Amniotic stem cell (primary cell): Measurements from ENCODE around the gene PRKRIP1.
"Not testable (repeated sequence)": the region's sequence is repeated elsewhere in the genome, so short reads cannot be mapped to it uniquely, and the experiment has no call there.

Source experiments
- DNase-seq: peaks from one replicate; lab custom pipeline; 2025; lab: John Stamatoyannopoulos, UW

PRKRIP1 gene

GRCh38 chr7:102457352-102457924, 61.3 kb downstream of the PRKRIP1 start:
- DNase-seq, result no peak

DNA sequence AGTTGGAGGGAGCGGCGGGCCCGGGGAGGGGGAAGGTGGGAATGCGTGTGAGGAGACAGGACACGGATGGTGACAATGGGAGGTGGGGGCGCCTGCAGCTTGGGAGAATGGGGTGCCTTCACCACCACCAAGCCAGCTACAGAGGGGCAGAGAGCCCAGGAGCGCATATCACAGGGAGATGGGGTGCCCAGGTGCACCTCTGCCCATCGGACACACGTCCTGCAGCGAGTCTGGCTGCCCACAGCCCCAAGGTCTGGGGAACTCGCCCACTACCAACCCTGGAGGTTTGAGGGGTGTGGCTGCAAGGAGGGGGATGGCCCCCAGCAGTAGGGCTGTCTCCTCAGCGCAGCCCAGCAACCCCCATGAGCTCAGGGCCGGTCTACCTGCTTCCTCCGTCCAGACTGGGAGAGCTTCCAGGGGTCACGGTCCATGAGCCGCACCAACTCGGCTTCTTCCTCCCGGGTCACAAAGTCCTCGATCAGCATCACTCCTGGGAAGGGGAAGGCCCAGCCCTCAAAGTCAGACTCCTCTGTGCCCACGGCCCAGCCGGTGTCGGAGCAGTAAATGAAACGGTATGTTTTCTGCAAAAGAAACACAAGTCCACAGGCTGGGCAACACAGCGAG, 63.2 kb downstream of the PRKRIP1 start:
- DNase-seq, result no peak

DNA sequence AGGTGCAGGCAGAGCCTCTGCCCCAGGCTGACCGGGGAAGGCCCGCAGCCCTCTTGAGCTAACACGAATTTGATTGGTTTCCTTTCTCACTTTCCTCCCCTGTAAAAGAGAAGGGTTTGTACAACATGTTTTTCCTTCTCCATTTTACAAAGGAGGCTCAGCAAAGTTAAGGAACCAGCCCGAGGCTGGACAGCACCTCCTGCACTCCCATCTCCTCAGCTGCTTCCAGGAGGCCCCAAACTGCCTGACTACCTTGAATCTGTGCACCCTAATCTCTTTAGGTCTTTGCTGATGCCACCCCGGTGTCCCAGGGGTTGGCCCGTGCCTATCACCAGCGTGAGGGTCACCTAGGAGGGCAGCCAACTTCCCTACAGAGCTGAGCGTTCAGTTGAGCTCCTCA, 64.3 kb downstream of the PRKRIP1 start:
- DNase-seq, result no peak

GRCh38 chr7:102463841-102464576, 67.8 kb downstream of the PRKRIP1 start:
- no peak for DNase-seq

- DNase-seq, result peak; percentile 78
Measured at GRCh38 chr7:102464577-102465280, 68.6 kb downstream of the PRKRIP1 start, which contains the start of the genes ALKBH4 and LRWD1. Gene ALKBH4 (minus strand): TSS chr7:102464863. CDS start chr7:102464836, 27 bp downstream. Gene LRWD1 (plus strand): TSS chr7:102464984. CDS start chr7:102465081, 97 bp downstream.

GRCh38 chr7:102466097-102466496, 69.9 kb downstream of the PRKRIP1 start:
- no peak for DNase-seq

- no peak for DNase-seq
Measured at GRCh38 chr7:102467581-102468477, 71.7 kb downstream of the PRKRIP1 start.

GRCh38 chr7:102468478-102469350, 72.6 kb downstream of the PRKRIP1 start:
- no peak for DNase-seq

GRCh38 chr7:102469351-102469971, 73.3 kb downstream of the PRKRIP1 start:
- DNase-seq, result no peak

DNA sequence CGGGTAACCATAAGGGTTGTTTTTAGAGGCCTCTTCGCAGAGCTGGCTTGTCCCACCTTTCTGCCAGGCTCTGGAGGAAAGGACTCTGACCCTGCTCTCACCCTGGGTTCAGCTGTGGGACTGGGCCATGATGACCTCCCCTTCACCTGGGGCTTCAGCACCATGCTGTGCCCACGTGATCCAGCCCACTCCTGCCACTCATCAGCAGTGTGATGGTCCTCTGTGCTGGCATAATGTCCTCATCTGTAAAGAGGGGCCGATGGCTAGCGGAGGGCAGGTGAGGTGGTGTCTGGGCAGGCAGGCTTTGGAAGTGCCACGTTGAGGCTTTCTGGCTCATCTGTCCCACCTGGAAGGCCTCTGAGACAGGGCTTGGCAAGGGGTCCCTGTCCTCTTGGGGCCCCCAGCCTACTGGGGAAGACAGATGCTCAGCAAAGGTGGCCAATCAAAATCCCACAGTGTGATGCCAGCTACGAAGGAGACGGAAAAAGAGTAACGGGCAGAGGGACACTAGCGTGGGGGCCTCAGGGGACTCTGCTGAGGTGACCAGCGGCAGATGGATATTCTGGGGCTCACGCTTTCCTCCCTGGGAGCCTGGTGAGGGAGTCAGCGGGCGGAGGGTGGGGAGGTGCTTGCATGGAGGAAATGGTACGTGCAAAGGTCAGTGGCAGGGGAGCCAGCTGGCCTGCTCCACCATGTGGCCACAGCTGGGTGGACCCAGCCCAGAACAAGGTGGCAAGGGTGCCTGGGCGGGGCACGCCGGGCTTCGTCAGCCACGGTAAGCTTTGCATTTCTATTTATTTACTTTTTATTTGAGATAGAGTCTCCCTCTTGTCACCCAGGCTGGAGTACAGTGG, 74.0 kb downstream of the PRKRIP1 start:
- no peak for DNase-seq

GRCh38 chr7:102471791-102472125, 75.6 kb downstream of the PRKRIP1 start:
- no peak for DNase-seq

GRCh38 chr7:102472126-102473041, 76.2 kb downstream of the PRKRIP1 start:
- no peak for DNase-seq

DNA sequence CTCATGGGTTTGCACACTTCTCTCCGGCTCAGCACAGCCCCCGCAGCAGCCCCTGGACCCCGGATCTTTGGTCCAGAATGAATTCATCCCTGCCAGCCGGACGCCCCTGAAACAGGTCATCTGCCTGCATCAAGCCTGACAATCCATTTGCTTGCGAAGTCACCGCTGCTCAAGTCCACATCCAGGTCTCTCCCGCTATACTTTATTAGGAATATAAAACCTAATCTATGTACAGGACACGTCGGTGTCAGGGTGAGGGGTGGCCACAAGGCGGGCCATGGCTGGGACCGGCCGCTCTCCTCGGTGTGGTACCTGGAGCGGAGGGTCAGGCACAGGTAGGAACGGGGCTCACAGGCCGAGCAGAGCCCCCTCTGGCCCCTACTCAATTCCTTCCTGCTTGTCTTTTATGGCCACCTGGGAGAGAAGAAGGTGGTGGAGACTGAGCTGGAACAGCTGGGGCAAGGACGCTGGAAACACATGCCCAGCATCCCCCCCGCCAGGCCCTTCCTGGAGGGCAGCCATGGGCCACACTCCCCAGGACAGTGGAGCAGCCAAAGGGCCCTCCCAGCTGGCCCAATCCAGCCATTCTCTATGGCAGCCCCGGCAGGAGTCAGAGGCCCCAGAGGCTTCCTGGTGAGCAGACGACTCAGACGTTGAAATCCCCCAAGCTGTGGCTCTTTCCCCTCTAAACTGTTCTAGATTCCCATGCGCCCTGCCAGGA, 77.3 kb downstream of the PRKRIP1 start:
- no peak for DNase-seq

GRCh38 chr7:102474116-102474515, 78.0 kb downstream of the PRKRIP1 start:
- DNase-seq, result not testable (repeated sequence)

DNA sequence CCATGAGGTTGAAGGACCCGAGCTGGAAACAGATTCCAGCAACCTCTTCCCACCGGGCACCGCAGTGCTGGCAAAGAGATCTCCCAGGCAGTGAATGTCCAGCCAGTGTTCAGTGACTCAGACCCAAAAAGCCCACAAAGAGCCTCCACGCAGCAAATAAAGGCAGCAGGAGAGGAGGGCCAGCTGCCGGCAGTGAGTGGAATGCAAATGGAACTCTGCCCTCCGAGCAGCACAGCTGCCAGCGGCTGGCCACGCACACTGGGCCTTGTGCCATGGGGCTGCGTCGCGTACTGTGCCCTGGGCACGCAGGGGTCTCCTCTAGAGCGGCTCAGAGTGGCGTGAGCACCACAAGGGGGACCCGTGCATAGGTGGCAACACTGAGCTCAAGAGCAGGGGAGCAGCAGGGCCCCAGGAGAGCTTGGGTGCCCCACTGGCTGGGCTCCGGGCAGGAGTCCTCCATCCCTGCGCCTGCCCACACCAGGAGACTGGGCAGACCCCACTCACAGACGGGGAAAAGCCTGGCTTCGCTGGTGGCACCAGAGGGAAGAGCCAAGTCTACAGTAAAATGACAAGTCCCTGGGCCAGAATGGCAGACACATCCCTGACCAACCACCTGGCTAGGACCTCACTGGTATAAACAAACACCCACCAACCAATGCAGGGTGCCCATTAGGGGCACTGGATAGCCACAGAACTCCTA, 78.7 kb downstream of the PRKRIP1 start:
- not testable (repeated sequence) for DNase-seq
